NCI-H146 (cell line): ENCODE results near the gene ARHGAP42.

Source experiments
- DNase-seq: peaks from one replicate; lab custom pipeline; 2025; lab: John Stamatoyannopoulos, UW

ARHGAP42 gene

DNA sequence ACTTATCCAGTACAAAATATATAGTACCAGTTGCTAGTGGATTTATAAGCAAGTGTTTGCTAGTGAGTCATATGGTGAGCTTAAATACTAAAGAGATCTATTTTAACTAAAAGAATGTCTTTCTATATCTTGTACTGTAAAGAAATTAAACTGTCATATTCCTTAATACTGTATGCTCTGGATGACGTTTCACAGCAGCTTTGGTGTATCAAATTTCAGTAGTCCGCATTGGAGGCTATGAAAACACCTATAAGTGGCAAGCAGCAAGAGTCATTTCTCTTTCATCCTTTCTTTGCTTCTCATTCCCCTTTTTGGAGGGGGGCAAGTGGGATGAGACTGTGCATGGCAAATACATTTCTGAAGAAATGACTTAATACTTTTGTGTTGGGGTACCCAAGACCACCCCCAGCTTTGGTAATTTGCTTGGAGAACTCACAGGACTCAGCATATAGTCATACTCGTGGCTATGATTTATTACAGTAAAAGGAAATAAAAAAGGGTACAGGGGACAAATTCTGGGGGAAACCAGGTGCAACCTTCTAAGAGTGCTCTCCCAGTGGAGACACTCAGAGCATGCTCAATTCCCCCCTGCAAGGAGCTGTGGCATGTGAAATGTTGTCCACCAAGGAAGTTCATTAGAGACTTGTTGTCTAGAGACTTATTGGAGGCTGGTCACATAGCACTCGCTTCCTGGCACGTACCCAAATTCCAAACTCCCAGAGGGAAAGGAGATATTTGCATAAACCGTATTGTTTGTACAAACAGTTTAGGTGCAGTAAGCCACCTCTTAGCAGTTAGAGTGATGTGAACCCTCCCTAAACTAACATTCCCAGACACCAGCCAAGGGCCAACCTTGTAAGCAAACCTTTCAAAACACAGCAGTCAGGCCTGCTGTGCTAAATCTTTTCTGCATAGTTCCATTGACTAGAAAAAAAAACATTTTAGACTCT, 231.7 kb downstream of the ARHGAP42 start:
- no peak for DNase-seq

DNA sequence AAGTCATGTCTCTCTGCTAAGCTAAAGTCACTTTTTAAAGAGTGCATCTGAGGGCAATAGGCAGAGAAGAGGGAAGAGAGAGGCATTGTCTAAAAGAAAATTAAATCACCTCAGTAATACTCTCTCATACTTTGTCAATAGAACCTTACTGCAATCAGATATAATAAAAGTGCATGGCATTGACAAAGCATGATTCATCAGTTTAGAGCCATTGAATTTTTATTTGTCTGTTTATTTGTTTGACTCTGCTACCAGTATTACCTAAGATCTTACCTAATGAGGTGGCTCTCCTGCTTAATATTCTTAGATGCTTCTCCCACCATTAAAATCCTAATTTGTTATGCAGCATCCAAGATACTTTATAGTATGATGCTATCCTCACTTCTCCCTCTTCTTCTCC, 233.5 kb downstream of the ARHGAP42 start:
- DNase-seq, result no peak

DNA sequence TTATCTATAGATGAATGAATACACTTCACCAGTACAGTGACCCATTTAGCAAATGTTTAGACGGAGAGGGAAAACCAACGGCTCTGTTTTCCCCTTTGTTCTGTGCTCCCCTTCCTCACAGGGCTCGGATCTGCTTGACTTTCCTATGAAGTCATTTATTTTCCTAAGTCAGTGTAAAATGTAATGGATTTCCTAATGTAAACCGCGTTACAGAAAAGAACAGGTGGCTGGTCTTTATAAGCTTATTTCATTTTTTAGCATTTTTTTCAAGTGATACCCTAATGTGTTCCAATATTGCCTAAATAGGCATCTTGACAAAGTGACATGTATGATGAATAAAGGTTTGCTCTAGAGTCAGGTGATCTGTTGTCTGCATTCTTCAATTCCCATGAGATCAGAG, 235.0 kb downstream of the ARHGAP42 start:
- no peak for DNase-seq

DNA sequence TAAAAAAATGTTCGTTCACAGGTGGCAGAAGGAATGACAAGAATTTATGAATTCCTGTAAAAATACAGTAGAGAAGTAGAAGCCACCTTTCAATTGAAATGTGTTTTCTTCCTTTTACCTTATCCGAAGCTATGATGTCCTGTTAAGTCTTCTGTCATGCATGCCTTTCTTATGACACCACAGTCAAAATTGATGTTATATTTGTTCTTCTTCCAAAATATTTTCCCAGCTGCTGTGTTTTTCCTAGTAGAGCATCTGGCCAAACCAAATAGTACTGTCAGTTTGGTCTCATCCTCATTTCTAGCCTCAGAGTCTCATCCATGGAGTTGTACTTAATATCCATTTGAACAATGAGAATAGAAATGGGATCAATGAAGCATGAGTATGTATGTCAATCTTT, 236.5 kb downstream of the ARHGAP42 start:
- no peak for DNase-seq

DNA sequence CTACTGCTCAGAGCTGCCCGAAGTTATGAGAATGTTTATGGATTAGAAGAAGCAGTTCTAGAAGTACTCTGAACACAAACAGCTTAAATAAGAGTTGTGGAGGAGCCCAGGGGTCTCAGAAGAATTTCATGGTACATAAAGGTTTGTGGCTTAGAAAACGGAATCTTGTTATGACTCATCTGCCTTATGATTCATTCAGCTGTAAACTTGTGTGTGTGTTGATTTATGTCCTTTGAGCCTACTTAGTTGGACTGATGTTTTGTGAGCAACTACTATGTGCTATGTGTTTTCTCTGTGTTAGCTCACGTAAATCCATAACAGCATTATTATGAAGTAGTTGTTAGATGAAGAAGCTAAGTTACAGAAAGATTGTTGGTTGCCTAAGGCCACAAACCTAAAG, 238.8 kb downstream of the ARHGAP42 start:
- DNase-seq, result no peak

DNA sequence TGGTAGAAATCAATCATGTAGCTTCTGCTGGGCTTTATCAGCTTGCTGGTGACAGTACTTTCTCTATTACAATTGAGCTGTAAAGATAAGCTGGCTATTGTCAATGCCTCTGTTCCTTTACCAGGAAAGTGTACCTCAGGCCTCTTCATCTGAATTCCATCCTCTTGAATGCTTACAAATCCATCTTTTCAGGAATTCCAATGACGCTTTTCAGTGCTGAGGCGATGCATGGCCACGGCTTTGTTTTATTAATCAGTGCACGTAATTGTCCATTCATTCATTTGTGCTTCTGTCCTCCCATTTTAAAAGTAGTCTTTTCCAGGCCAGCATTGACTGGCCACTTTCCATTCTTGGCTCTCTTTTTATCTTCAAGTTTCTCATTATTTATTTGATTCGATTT, 240.5 kb downstream of the ARHGAP42 start:
- no peak for DNase-seq

DNA sequence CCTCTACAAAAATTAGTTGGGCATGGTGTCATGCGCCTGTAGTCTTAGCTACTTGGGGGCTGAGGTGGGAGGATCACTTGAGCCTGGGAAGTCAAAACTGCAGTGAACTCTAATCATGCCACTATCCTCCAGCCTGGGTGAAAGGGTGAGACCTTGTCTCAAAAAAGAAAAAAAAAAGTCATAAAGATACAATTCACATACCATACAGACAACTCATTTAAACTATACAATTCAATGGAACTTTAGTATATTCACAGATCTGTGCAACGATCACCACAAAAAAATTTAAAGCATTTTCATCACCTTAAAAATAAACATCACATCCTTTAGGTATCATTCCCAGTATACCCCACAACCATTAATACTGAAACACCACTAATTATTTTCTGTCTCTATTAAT, 241.3 kb downstream of the ARHGAP42 start:
- no peak for DNase-seq

DNA sequence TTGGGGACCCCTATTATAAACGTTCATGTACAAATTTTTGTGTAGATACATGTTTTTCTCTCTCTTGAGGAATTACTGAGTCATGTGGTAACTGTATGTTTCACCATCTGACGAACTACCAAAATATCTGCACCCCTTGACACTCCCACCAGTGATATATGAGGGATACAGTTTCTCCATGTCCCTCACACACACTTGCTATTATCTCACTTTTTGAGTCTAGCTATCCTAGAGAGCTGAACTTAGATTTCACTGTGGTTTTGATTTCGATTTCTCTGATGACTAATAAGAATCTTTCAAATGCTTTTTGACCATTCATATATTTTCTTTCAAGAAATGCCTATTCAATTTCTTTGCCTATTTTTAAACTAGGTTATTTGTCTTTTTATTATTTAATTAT, 242.3 kb downstream of the ARHGAP42 start:
- DNase-seq, result no peak

DNA sequence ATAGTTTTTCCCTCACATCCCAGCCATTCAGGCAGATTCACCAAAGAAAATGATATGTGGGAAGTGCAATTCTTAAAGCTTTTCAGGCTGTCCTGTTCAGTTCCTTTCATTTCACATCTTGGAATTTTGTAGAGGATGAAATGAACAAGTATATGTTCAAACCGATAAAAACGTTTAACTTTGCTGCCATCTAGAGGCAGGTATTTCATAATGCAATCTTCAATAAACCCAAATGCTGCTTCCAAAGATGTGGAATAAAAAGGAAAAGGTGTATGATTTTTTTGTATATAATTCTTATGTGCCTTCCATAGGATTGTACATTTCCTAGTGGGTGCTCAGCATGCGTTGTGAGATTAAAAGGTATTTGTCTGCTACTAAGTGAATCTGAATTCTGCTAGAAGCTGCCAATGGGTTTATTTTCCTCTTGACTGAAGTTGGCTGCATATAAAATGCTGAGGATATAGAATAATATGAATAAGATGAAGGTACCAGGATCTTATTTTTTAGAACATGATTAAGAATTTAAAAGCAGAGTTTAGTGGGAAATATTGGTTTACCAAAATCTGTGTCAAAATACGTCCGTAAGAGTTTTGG, 243.2 kb downstream of the ARHGAP42 start:
- DNase-seq, result peak; percentile 43

DNA sequence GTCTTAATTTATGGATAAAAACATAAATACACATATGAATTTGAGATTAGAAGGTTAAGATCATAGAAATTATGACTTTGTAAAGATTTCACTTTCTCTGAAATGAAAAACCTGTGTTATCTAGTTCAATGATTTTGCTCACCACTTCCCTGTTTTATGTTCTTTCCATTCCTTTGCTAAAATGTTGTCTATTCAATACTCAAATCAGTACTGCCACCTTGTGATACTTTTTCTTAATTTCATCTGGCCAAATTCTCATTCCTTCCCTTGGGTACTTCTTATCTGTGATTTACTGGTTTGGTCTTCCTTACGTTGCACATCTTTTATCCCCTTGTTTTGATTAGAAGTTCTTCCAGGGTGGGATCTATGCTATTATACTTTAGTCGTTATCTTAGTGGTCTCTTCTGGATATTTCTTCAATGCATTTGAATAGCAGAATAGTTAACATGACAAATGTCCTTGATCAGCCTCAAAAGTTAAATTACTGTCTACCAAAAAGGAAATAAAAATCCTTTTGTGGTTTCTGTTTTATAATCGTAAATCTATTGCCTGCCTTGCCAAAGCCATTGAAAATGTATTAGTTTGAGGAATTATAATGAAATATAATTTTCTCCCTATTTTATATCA, 245.5 kb downstream of the ARHGAP42 start:
- DNase-seq, result no peak

DNA sequence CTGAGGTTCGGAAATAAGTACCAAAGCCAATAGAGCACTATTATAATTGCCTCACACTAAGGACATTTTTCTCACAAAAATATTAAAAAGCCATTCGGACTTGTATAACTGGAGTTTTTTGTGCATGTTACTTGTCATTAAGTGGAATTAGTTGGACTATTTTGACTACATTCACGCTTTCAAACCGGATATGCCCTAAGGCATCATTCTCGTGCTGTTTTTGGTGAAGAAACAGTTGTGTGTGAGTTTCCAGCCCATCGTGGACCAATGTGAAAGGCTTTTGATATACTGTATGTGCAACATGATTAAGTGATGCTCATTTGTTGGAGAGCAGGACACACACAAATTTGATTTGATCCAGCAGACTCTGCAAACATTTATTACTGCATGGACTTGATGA, 249.7 kb downstream of the ARHGAP42 start:
- no peak for DNase-seq

DNA sequence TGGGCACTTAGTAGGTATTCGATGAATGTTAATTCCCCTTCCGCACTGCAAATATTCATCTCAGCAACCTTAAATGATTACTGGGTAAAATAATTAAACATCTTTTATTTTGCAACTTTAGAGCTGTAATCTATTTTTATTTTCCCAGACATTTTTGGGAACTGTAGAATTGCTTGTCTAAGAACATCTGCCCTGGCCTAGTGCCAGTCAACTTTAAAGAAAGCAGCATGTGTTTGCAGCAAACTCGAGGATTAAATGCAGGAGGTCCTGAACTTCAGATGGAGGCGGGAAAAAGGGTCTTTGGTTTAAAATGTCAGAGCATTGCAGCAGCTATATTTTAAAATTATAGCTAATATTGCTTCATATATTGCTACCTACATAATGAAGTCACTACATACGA, 252.5 kb downstream of the ARHGAP42 start:
- DNase-seq, result no peak

DNA sequence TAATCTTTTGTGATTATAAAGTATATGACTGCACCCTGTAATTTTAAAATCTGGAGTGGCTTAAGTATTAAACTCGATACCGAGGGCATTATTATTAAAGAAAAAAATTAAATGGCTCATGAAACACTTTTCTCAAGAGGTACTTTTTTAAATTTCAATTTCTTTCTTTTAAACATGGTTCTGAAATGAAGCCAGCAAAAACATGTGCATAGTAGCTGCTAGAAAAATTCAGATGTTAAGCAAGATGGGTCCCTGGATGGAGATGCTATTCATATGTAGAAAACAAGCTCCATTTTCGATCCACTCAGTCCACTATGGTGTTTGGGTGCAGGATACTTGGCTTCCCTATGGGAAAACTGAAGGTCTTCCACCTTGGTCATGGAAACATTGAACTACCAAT, 253.0 kb downstream of the ARHGAP42 start:
- DNase-seq, result no peak

DNA sequence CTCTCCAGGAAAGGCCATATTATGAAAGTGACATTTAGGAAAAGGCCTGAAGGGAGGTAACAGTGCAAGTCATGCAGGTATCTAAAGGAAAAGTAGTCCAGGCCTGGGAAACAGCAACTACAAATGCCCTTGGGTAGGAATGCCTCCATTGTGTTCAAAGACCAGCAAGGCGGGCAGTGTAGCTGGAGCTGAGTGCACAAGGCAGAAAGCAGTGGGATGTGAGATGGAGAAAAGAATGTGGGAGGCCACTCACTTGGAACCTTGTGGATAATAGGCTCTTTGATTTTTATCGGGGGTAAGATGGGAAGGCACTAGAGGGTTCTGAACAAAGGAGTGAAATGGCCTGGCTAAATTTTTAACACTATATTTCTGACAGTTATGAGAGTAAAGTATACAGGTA, 253.9 kb downstream of the ARHGAP42 start:
- DNase-seq, result no peak

DNA sequence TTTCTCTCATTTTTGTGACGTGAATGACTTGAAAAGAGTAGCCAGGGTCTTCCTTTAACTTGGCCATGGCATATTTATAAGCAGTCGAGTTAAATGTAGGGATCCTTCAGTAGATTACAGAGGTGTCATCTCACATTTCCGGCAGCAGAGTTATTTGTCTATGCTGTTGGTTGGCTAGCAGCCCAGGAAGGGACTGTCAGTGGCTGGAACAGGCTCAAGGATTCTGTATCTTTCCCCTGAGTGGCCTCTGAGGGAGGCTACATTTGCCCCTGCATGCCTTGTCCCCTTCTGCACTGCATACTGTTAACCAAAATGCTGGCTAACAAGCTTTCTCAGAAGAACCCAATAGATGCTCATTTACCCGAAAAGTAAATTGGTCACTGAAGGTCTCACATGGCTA, 254.9 kb downstream of the ARHGAP42 start:
- no peak for DNase-seq

DNA sequence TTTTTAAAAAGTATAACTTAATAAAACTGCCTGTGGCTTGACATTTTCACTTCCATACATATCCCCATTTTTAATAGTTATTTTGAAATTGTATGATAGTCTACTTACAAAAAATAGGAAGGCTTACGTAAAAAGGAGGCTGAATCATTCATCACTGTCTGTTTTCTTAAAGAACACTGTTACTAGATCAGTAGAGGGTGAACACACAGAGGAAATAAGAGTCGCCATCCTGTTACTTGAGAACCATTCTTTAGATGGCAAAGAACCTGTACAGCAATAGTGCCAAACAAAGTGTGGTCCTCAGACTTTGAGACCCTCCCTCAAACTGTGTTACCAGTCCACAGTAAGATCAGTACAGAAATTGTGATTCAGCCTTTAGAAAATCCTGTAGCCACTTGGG, 261.8 kb downstream of the ARHGAP42 start:
- no peak for DNase-seq

DNA sequence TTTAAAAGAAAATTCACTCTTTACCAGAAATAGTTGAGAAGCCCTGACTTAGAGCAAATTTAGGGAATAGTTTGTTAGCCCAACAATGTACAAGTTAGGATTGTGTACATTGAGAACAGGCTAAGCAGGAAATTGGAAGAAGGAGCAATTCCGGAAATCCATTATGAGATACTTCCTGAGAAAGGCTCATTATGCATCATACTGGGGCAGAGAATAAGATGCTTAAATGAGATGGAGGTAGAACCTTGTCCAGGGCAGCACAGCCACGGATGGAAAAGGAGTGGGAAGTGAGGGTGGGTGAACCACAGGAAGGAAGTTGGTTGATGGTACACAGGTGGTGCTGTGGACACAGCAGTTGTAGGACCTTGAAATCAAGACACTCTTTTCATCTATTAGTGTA, 262.4 kb downstream of the ARHGAP42 start:
- no peak for DNase-seq

DNA sequence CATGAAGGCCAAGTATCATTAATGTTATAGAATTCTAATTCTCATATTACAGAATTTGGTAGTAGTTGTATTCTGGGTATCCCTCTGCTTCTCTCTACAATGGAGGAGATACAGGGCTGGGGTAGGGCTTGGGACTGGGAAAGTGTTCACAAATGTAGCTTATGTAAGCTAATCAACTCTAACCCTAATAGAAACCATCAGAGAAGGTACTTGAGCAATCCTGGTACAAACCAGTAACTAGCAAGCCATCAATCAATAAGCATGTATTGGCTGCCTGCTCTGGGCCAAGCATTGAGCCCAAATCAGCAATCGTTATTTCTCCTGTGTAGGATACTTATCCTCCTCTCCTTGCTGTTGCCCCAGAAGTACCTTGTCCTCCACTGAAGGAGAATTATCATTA, 268.2 kb downstream of the ARHGAP42 start:
- DNase-seq, result no peak

DNA sequence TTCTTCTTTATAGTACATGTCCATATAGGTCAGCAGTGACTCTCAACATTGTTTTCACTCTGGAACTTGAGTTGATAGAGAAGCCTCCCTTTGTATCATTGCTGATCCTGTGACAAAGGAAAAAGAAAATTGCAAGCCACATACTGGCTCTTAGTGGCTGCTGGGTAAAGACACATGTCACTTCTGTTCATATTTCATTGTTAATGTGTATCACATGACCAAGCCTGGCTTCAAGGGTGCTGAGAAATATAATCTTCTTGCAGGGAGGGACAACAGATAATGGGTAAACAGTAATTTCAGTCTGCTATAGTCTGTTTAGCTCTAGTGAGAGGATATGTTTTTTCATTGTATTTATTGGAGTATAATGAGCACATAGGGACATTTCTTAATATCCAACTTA, 269.3 kb downstream of the ARHGAP42 start:
- DNase-seq, result no peak

DNA sequence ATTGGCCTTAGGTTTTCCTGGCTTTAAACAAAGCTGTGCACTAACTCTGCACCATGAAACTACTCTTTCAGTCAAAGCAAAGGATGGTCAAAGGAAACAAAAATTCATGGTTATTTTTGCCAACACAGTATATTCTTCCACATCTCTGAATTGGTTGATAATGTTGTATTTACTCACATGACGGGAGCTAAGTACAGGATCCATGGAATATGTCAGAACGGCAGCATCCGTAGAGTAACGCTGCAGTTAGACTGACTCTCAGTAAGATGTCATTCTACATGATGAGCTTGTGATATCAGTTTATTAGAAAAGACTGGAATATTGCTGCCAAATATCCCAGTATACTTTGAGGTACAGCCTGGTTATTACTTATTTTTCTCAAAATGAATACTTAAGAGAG, 270.4 kb downstream of the ARHGAP42 start:
- no peak for DNase-seq

DNA sequence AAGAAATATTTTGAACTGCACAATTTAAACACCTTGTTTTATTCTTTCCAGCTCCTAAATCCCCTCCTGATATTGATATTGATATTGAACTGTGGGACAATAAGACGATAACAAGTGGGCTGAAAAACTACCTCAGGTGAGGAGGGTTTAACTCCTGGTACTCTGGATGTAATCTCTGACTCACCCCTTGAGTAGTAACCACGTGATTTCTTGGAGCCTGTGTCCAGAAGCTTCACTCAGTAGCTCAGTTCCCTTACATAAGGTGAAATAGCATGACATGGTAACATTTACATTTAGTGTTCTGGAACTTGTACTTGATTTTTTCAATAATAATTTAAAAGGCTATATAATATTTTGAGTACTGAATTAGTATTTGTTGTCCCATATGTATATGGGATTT, 274.5 kb downstream of the ARHGAP42 start:
- no peak for DNase-seq

DNA sequence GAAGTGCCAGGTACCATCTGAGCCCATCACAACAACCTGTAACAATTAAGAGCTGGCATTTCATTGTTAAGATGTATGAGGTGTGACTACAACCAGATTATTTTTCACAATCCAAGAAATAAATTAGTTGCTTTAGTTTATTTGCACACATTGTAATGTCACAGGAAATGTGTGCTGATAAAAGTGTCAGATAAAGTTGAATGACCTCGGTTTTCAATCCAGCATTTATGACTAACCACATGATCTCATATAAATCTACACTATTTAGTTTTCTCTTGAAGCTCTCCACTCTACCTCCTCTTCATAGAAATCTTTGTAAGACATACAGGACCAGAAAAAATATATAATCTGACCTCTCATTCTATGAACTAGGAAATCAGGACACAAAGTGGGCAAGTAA, 276.3 kb downstream of the ARHGAP42 start:
- DNase-seq, result no peak

DNA sequence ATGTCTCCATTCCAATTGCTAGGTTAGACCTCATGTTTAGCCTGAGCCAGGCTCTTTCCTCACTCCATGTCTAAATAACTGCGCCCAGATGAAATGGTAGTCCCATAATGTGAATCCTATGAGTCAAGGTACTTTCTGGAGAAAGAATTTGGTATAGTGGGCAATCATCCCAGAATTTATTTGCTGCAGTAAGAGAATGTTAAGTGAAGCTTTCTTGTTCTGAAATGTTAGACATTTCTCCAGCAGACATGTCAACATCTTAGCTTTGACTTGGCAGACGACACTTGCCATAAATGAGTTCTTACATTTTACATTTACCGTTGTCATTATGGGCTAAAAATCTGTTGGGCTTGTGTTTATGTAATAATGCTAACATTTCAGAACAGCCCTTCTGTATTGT, 277.3 kb downstream of the ARHGAP42 start:
- no peak for DNase-seq
